DND-41 (cell line): ENCODE data around the gene WDR36.

Experiments used
- ATAC-seq: fragments of 200-7000 bp; cut with Tn5 transposase; 3 replicates; pipeline ENCODE4 v1.9.1; 2021; ENCODE audit warnings: low read depth; ENCODE audit not compliant: insufficient read depth
- DNase-seq: peaks from one replicate; pipeline ENCODE4 v3.0.0-alpha.2; 2020
- H2AFZ ChIP-seq: 2 replicates; pipeline ENCODE4 v1.6.0; 2012; ENCODE audit warnings: low read depth, low read length
- H3K27ac ChIP-seq: 2 replicates; pipeline ENCODE4 v1.5.1; 2012; ENCODE audit warnings: low read length, inconsistent platforms
- H3K27me3 ChIP-seq: fragments of 200-600 bp; sonication (generic); 2 replicates; pipeline ENCODE4 v1.6.0; 2012; ENCODE audit warnings: low read length, mild to moderate bottlenecking, inconsistent platforms; ENCODE audit not compliant: insufficient read depth, poor library complexity
- H3K36me3 ChIP-seq: 2 replicates; pipeline ENCODE4 v1.5.1; 2012; ENCODE audit warnings: low read length, inconsistent platforms; ENCODE audit not compliant: insufficient read depth
- H3K4me1 ChIP-seq: 2 replicates; pipeline ENCODE4 v1.5.1; 2012; ENCODE audit warnings: mild to moderate bottlenecking, low read length; ENCODE audit not compliant: insufficient read depth
- H3K4me2 ChIP-seq: 2 replicates; pipeline ENCODE4 v1.6.0; 2012; ENCODE audit warnings: mild to moderate bottlenecking, moderate library complexity, low read length, inconsistent platforms; ENCODE audit not compliant: insufficient read depth
- H3K4me3 ChIP-seq, 2 experiments: fragments of 200-600 bp in 1 of 2; shearing (Covaris generic) in 1 of 2; 2 replicates each; pipeline ENCODE4 v1.5.1; 2012 to 2016; ENCODE audit warnings: inconsistent platforms in 2 of 2, low read length in 2 of 2, mild to moderate bottlenecking in 2 of 2, low read depth in 1 of 2, moderate library complexity in 1 of 2
- H3K79me2 ChIP-seq: 2 replicates; pipeline ENCODE4 v1.6.0; 2012; ENCODE audit warnings: low read length, inconsistent platforms; ENCODE audit not compliant: insufficient read depth
- H3K9ac ChIP-seq: 2 replicates; pipeline ENCODE4 v1.6.0; 2012; ENCODE audit warnings: low read depth, mild to moderate bottlenecking, inconsistent platforms, low read length, moderate library complexity
- H3K9me3 ChIP-seq: 2 replicates; pipeline ENCODE4 v1.5.1; 2012; ENCODE audit warnings: low read length, moderate library complexity, mild to moderate bottlenecking, inconsistent platforms; ENCODE audit not compliant: insufficient read depth, severe bottlenecking
- H4K20me1 ChIP-seq: 2 replicates; pipeline ENCODE4 v1.6.0; 2012; ENCODE audit warnings: low read length; ENCODE audit not compliant: insufficient read depth
- EZH2 ChIP-seq: IDR thresholded peaks from 3 replicates; pipeline ENCODE4 v1.6.1; 2012; ENCODE audit warnings: borderline replicate concordance, low read depth, mild to moderate bottlenecking, moderate library complexity, low read length, inconsistent platforms; ENCODE audit not compliant: severe bottlenecking
- TF ChIP-seq, protein P1 (sequence below): IDR thresholded peaks from 2 replicates; pipeline ENCODE4 v1.5.1; 2012; ENCODE audit warnings: borderline replicate concordance, low read length, moderate library complexity, mild to moderate bottlenecking; ENCODE audit not compliant: poor library complexity, severe bottlenecking; ENCODE audit errors: extremely low read depth

Gene WDR36

GRCh38 chr5:111077678-111078077 is 14.5 kb upstream of the WDR36 start:
- TF ChIP-seq, protein P1, sequence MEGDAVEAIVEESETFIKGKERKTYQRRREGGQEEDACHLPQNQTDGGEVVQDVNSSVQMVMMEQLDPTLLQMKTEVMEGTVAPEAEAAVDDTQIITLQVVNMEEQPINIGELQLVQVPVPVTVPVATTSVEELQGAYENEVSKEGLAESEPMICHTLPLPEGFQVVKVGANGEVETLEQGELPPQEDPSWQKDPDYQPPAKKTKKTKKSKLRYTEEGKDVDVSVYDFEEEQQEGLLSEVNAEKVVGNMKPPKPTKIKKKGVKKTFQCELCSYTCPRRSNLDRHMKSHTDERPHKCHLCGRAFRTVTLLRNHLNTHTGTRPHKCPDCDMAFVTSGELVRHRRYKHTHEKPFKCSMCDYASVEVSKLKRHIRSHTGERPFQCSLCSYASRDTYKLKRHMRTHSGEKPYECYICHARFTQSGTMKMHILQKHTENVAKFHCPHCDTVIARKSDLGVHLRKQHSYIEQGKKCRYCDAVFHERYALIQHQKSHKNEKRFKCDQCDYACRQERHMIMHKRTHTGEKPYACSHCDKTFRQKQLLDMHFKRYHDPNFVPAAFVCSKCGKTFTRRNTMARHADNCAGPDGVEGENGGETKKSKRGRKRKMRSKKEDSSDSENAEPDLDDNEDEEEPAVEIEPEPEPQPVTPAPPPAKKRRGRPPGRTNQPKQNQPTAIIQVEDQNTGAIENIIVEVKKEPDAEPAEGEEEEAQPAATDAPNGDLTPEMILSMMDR: no peak
- TF ChIP-seq EZH2: no peak
- Histone ChIP-seq H3K9ac (no peak overlapping the region), H3K4me2 (no peak overlapping the region), H3K27ac (no peak overlapping the region), H2AFZ (no peak overlapping the region), H3K9me3 (no peaks in the 10 kb centered on the region), H3K27me3 (no peaks in the 10 kb centered on the region), H3K4me1 (no peaks in the 10 kb centered on the region), H4K20me1 (no peaks in the 10 kb centered on the region), H3K4me3 (no peak overlapping the region), H3K79me2 (no peaks in the 10 kb centered on the region), H3K36me3 (no peaks in the 10 kb centered on the region)
- DNase-seq: no peak
- no peak for ATAC-seq

DNA sequence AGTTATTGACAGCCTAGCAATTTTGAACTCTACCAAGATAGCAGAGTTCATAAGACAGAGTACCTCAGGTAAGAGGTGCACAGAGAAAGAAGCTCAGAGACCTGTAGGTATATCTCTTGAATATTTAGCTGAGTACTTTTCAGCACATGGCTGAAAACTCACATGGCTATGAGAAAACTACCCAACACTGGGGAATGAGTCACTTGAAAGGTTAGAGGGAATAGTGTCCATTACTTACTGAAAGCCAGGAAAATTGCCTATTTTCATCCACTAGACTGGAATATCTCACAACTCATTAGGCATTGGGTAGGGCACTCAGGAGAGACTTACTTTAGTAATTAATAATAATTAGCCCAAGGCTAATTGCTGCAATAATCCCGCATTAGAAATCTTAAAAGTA is 12.3 kb upstream of the WDR36 start:
- H3K4me1 ChIP-seq: no peaks in the 10 kb centered on the region
- no peaks in the 10 kb centered on the region for H3K79me2 ChIP-seq
- ATAC-seq: no peak
- H3K9ac ChIP-seq: no peak overlapping the region
- H3K4me2 ChIP-seq: no peak overlapping the region
- TF ChIP-seq EZH2: no peak
- TF ChIP-seq, protein P1: no peak
- no peaks in the 10 kb centered on the region for H3K36me3 ChIP-seq
- no peak for DNase-seq
- no peaks in the 10 kb centered on the region for H3K27me3 ChIP-seq
- H4K20me1 ChIP-seq: no peaks in the 10 kb centered on the region
- no peaks in the 10 kb centered on the region for H3K9me3 ChIP-seq
- no peak overlapping the region for H3K4me3 ChIP-seq
- H2AFZ ChIP-seq: no peak overlapping the region
- no peak overlapping the region for H3K27ac ChIP-seq

- no peak overlapping the region for H3K9ac ChIP-seq
- no peaks in the 10 kb centered on the region for H4K20me1 ChIP-seq
- H2AFZ ChIP-seq: no peak overlapping the region
- no peaks in the 10 kb centered on the region for H3K9me3 ChIP-seq
- no peak for TF ChIP-seq EZH2
- TF ChIP-seq, protein P1: no peak
- no peak for DNase-seq
- H3K36me3 ChIP-seq: no peaks in the 10 kb centered on the region
- no peaks in the 10 kb centered on the region for H3K79me2 ChIP-seq
- no peaks in the 10 kb centered on the region for H3K27me3 ChIP-seq
- H3K4me2 ChIP-seq: no peak overlapping the region
- H3K27ac ChIP-seq: no peak overlapping the region
- ATAC-seq: no peak
- H3K4me3 ChIP-seq: no peak overlapping the region
- no peaks in the 10 kb centered on the region for H3K4me1 ChIP-seq
Observed at GRCh38 chr5:111083323-111083722, 8.8 kb upstream of the WDR36 start.

DNA sequence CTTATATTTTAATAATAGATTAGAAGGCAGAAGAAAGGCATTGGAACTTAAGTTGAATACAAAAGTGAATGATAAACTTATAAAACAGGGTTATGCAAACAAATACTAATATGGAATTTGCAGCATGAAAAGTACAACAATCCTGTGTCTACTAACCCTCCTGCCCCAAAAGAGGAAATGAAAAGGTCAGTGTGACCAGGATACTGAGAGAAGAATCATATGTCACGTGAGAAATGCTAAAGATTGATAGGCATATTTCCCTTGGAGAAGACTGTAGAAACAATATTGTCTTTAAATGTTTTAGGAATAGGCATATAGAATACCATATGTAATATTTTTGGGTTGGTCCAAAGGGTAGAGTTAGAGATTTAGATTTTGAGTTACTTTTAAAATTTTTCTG is 3.8 kb downstream of the WDR36 start:
- peaks cover 53% of the 10 kb centered on the region for H3K79me2 ChIP-seq
- ATAC-seq: no peak
- no peaks in the 10 kb centered on the region for H3K9me3 ChIP-seq
- no peak overlapping the region for H2AFZ ChIP-seq
- H3K4me1 ChIP-seq: peaks cover 34% of the 10 kb centered on the region
- peaks cover 19% of the 10 kb centered on the region; the same call in 1 of the 2 replicates for H4K20me1 ChIP-seq
- no peak for TF ChIP-seq EZH2
- TF ChIP-seq, protein P1: no peak
- H3K27me3 ChIP-seq: no peaks in the 10 kb centered on the region
- H3K4me2 ChIP-seq: no peak overlapping the region
- DNase-seq: no peak
- no peak overlapping the region for H3K27ac ChIP-seq
- H3K9ac ChIP-seq: no peak overlapping the region
- no peak overlapping the region for H3K4me3 ChIP-seq
- H3K36me3 ChIP-seq: peaks cover 75% of the 10 kb centered on the region
